GM23248 (cell line): Measurements from ENCODE around the gene KATNB1. TPM values are rescaled to one million over a fixed set of nuclear protein-coding genes. Genes with fewer than 3 reads are reported as not detected.

Experiments used
- DNase-seq: peaks from one replicate; pipeline ENCODE4 v3.0.0-alpha.2; 2015
- H2AFZ ChIP-seq: fragments of 200-600 bp; sonication (generic); 2 replicates; pipeline ENCODE4 v1.6.1; 2016; ENCODE audit warnings: antibody characterized with exemption
- H3F3A ChIP-seq: fragments of 200-600 bp; sonication (generic); 2 replicates; pipeline ENCODE4 v1.6.1; 2016; ENCODE audit warnings: mild to moderate bottlenecking, antibody characterized with exemption, mixed run types; ENCODE audit not compliant: insufficient read depth
- H3K27ac ChIP-seq: fragments of 200-600 bp; sonication (generic); 2 replicates; pipeline ENCODE4 v1.5.1; 2016; ENCODE audit warnings: mild to moderate bottlenecking
- H3K27me3 ChIP-seq: fragments of 200-600 bp; sonication (generic); replicated peaks from 2 replicates; pipeline ENCODE4 v1.6.1; 2016; ENCODE audit warnings: mild to moderate bottlenecking; ENCODE audit not compliant: insufficient read depth
- H3K36me3 ChIP-seq: fragments of 200-600 bp; sonication (generic); 2 replicates; pipeline ENCODE4 v1.6.1; 2016; ENCODE audit warnings: low read depth, mild to moderate bottlenecking
- H3K4me1 ChIP-seq: fragments of 200-600 bp; sonication (generic); 2 replicates; pipeline ENCODE4 v1.6.1; 2016; ENCODE audit warnings: mild to moderate bottlenecking; ENCODE audit not compliant: insufficient read depth
- H3K4me2 ChIP-seq: fragments of 200-600 bp; sonication (generic); one replicate; pipeline ENCODE4 v1.6.1; 2016; ENCODE audit warnings: mild to moderate bottlenecking; ENCODE audit not compliant: unreplicated experiment
- H3K4me3 ChIP-seq: fragments of 200-600 bp; sonication (generic); 2 replicates; pipeline ENCODE4 v1.5.1; 2016; ENCODE audit warnings: mild to moderate bottlenecking
- H3K79me2 ChIP-seq: fragments of 200-600 bp; sonication (generic); 2 replicates; pipeline ENCODE4 v1.6.1; 2016; ENCODE audit warnings: mild to moderate bottlenecking; ENCODE audit not compliant: insufficient read depth
- H3K9ac ChIP-seq: fragments of 200-600 bp; sonication (generic); 2 replicates; pipeline ENCODE4 v1.6.1; 2016; ENCODE audit warnings: mild to moderate bottlenecking
- H3K9me2 ChIP-seq: fragments of 200-600 bp; sonication (generic); 2 replicates; pipeline ENCODE4 v1.6.1; 2016; ENCODE audit warnings: mixed run types, mild to moderate bottlenecking, moderate library complexity; ENCODE audit not compliant: insufficient read depth
- H3K9me3 ChIP-seq: fragments of 200-600 bp; sonication (generic); one replicate; pipeline ENCODE4 v1.6.1; 2017; ENCODE audit warnings: low read depth
- H4K20me1 ChIP-seq: fragments of 200-600 bp; sonication (generic); 2 replicates; pipeline ENCODE4 v1.6.0; 2016; ENCODE audit not compliant: insufficient read depth
- EZH2 ChIP-seq: fragments of 200-600 bp; sonication (generic); IDR thresholded peaks from 2 replicates; pipeline ENCODE4 v1.6.1; 2018; ENCODE audit warnings: antibody characterized with exemption, mild to moderate bottlenecking; ENCODE audit not compliant: insufficient read depth, poor library complexity, severe bottlenecking
- EZH2phosphoT487 ChIP-seq: fragments of 200-600 bp; sonication (generic); IDR thresholded peaks from 2 replicates; pipeline ENCODE4 v1.6.1; 2018; ENCODE audit warnings: antibody characterized with exemption, moderate library complexity, mild to moderate bottlenecking, low read depth; ENCODE audit not compliant: insufficient read depth
- WGBS, 2 experiments: methylation state at CpG; one replicate each; pipeline ENCODE4 v1.1.6; 2015 to 2017; ENCODE audit warnings: low lambda C conversion rate in 2 of 2, low coverage in 1 of 2; ENCODE audit errors: missing lambda C conversion rate in 2 of 2; 5-methylcytosine and 5-hydroxymethylcytosine counted together
- in situ Hi-C: fragments of 300-500 bp; cut with MboI; formaldehyde crosslinking; loops from 2 replicates; pipeline ENCODE4 v1.15.0; 2020
- polyA plus RNA-seq: library from polyadenylated mRNA; unstranded; fragments of >200 nt; fragmentation: Nextera tagmentation; extraction: Ambion mirVana; gene quantifications from 2 replicates; pipeline ENCODE4 v1.2.1, GENCODE V29; 2016
- total RNA-seq: library from RNA; depleted of rRNA; stranded (reverse); fragments of >200 nt; shearing (Covaris generic); gene quantifications from 2 replicates; pipeline ENCODE4 v1.2.3, GENCODE V29; 2014

The KATNB1 gene
- total and polyA plus RNA-seq, 2 experiments from 2014 or later, result 19.3 to 20.2 TPM

GRCh38 chr16:57761957-57762356 is 26.4 kb downstream of the KATNB1 start:
- Histone ChIP-seq H4K20me1 (no peaks in the 10 kb centered on the region), H3F3A (no peaks in the 10 kb centered on the region), H2AFZ (no peak overlapping the region), H3K4me1 (peaks cover 3% of the 10 kb centered on the region), H3K27me3 (no peaks in the 10 kb centered on the region), H3K36me3 (no peaks in the 10 kb centered on the region), H3K9ac (no peak overlapping the region), H3K4me2 (no peak overlapping the region), H3K4me3 (no peak overlapping the region), H3K9me3 (no peaks in the 10 kb centered on the region), H3K79me2 (no peaks in the 10 kb centered on the region), H3K27ac (no peak overlapping the region), H3K9me2 (no peaks in the 10 kb centered on the region)
- no peak for TF ChIP-seq EZH2
- no peak for TF ChIP-seq EZH2phosphoT487
- 95 to 99% methylated on average over 11 to 12 of the region's 12 CpGs for WGBS, 2 experiments
- in situ Hi-C loops, result no loop called here
- no peak for DNase-seq

GRCh38 chr16:57762365-57763040 is 26.9 kb downstream of the KATNB1 start:
- no peaks in the 10 kb centered on the region for H3K9me2 ChIP-seq
- no peak overlapping the region for H3K27ac ChIP-seq
- no peak overlapping the region for H3K4me2 ChIP-seq
- H3K4me3 ChIP-seq, result no peak overlapping the region
- no peaks in the 10 kb centered on the region for H3K9me3 ChIP-seq
- no peaks in the 10 kb centered on the region for H3F3A ChIP-seq
- H2AFZ ChIP-seq, result no peak overlapping the region
- H3K9ac ChIP-seq, result no peak overlapping the region
- H3K79me2 ChIP-seq, result no peaks in the 10 kb centered on the region
- DNase-seq, result no peak
- TF ChIP-seq EZH2phosphoT487, result no peak
- no peak for TF ChIP-seq EZH2
- 89 to 92% methylated on average over 10 to 15 of the region's 15 CpGs for WGBS, 2 experiments
- H3K36me3 ChIP-seq, result no peaks in the 10 kb centered on the region; the same call in 1 of the 2 replicates
- no peaks in the 10 kb centered on the region for H3K27me3 ChIP-seq
- H4K20me1 ChIP-seq, result no peaks in the 10 kb centered on the region
- H3K4me1 ChIP-seq, result peaks cover 3% of the 10 kb centered on the region
- in situ Hi-C loops, result no loop called here

- Histone ChIP-seq H4K20me1 (no peaks in the 10 kb centered on the region), H3K4me3 (no peak overlapping the region), H3K27ac (no peak overlapping the region), H3K9me3 (no peaks in the 10 kb centered on the region), H3K9ac (no peak overlapping the region), H2AFZ (no peak overlapping the region), H3K9me2 (no peaks in the 10 kb centered on the region), H3K79me2 (no peaks in the 10 kb centered on the region), H3K4me1 (peaks cover 3% of the 10 kb centered on the region), H3F3A (no peaks in the 10 kb centered on the region), H3K36me3 (peaks cover under 1% of the 10 kb centered on the region; the same call in 1 of the 2 replicates), H3K27me3 (no peaks in the 10 kb centered on the region), H3K4me2 (no peak overlapping the region)
- DNase-seq, result no peak
- in situ Hi-C loops, result no loop called here
- TF ChIP-seq EZH2phosphoT487 (no peak), EZH2 (no peak)
- WGBS, 2 experiments, result 86 to 90% methylated on average over 14 of the region's 14 CpGs
These were observed 27.9 kb downstream of the KATNB1 start for GRCh38 chr16:57763285-57764005.

GRCh38 chr16:57764006-57764340 is 28.4 kb downstream of the KATNB1 start:
- Histone ChIP-seq H3K4me2 (no peak overlapping the region), H3K9me2 (no peaks in the 10 kb centered on the region), H3K27ac (no peak overlapping the region), H3F3A (no peaks in the 10 kb centered on the region), H2AFZ (no peak overlapping the region), H3K36me3 (peaks cover 6% of the 10 kb centered on the region; the same call in 1 of the 2 replicates), H3K9me3 (no peaks in the 10 kb centered on the region), H3K4me1 (peaks cover 3% of the 10 kb centered on the region), H4K20me1 (no peaks in the 10 kb centered on the region), H3K4me3 (no peak overlapping the region), H3K9ac (no peak overlapping the region), H3K27me3 (no peaks in the 10 kb centered on the region), H3K79me2 (no peaks in the 10 kb centered on the region)
- 88 to 89% methylated on average over 9 of the region's 9 CpGs for WGBS, 2 experiments
- TF ChIP-seq EZH2phosphoT487, result no peak
- no peak for TF ChIP-seq EZH2
- in situ Hi-C loops, result no loop called here
- no peak for DNase-seq
